ENCODE measurements around the gene SEMA3E. TPM values are rescaled to one million over a fixed set of nuclear protein-coding genes. Genes with fewer than 3 reads are reported as not detected.

Gene SEMA3E
- total and polyA plus RNA-seq, 9 of the 15 experiments (the other 6 are each of a cell fraction or from before 2014, with no cell fraction given) = 0.01 to 1.4 (median 0.14) TPM; not detected in 2

GRCh38 chr7:83456413-83456812, 192.5 kb downstream of the SEMA3E start:
- DNase-seq (ENCODE audit: extremely low read depth in 1 of 4, low spot score in 3 of 4) (no peak), ATAC-seq (no peak), FAIRE-seq (no peak)
- ChIA-PET CTCF (ENCODE audit: low intra/inter-chr PET ratio) (no interaction called here), POLR2A (no interaction called here)
- Histone ChIP-seq H3K4me2 (ENCODE audit: insufficient read depth, low read length) (no peak overlapping the region), H3K4me3 (no peak overlapping the region), H3K27me3 (ENCODE audit: control insufficient read depth in 2 of 2, insufficient read depth in 2 of 2, low read length in 2 of 2) (no peaks in the 10 kb centered on the region), H3K36me3 (ENCODE audit: control insufficient read depth, insufficient read depth, low read length) (no peaks in the 10 kb centered on the region), H3K27ac (ENCODE audit: extremely low read depth, low read depth, low read length) (no peak overlapping the region), H4K20me1 (replicated peaks; ENCODE audit: control insufficient read depth, insufficient read depth, low read length) (no peaks in the 10 kb centered on the region), H3K79me2 (ENCODE audit: control insufficient read depth, insufficient read depth, low read length) (no peaks in the 10 kb centered on the region), H3K4me1 (replicated peaks in 1 of 2; ENCODE audit: control insufficient read depth in 2 of 2, insufficient read depth in 2 of 2, low read length in 2 of 2) (no peaks in the 10 kb centered on the region), H3K9ac (ENCODE audit: insufficient read depth in 1 of 2, low read depth in 2 of 2, low read length in 2 of 2) (no peak overlapping the region), H2AFZ (ENCODE audit: low read depth, low read length) (no peak overlapping the region), H3K9me1 (ENCODE audit: control insufficient read depth, insufficient read depth, low read length) (no peaks in the 10 kb centered on the region), H3K9me3 (replicated peaks; ENCODE audit: control insufficient read depth, insufficient read depth, low read depth, low read length) (no peaks in the 10 kb centered on the region)
- no TSS peak for BruUV-seq (replicated peaks)
- TF ChIP-seq NCOR1 (IDR thresholded peaks at IDR 0.05) (no peak), TAL1 (IDR thresholded peaks at IDR 0.05) (no peak), FOXK1 (CRISPR knock-in tag; IDR thresholded peaks at IDR 0.05; ENCODE audit: borderline replicate concordance) (no peak), ZBTB40 (IDR thresholded peaks at IDR 0.05) (no peak), ZBTB40 (CRISPR knock-in tag; IDR thresholded peaks at IDR 0.05) (no peak), CLOCK (CRISPR knock-in tag; IDR thresholded peaks at IDR 0.05; ENCODE audit: borderline replicate concordance) (no peak), BRF1 (IDR thresholded peaks at IDR 0.05; ENCODE audit: borderline replicate concordance, extremely low read depth, insufficient read length) (no peak), HNRNPK (IDR thresholded peaks at IDR 0.05; ENCODE audit: low read depth, low read length, poor library complexity, severe bottlenecking) (no peak)
- WGBS (ENCODE audit: insufficient coverage, low coverage, missing lambda C conversion rate) = 2% methylated on average over 5 of the region's 5 CpGs
- in situ Hi-C loops (cut with MboI) (no loop called here), intact Hi-C loops (cut with micrococcal nuclease) (no loop called here)
